Measurements from ENCODE around the gene FAM184B. TPM values are rescaled to one million over a fixed set of nuclear protein-coding genes. Genes with fewer than 3 reads are reported as not detected.

Gene FAM184B
- total RNA-seq, 1 experiment from 2014 or later, result 0.10 TPM

DNA sequence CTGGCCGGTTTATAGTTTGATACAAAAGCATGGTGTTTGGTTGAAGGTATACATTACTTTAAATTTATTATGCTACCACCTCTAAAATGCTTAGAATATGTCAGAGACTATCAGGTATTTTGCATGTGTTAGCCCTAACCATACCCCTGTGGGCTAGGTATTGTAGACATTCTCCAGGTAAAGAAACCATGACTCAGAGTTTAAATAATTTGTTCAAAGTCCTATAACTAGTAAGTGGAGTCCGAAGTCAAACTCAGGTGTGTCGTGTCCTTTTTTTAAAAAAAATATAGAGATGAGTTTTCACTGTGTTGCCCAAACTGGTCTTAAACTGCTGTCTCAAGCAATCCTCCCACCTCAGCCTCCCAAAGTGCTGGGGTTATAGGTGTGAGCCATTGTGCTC lies 192.1 kb downstream of the FAM184B start:
- DNase-seq, result no peak
- H3K9me3 ChIP-seq, result no peaks in the 10 kb centered on the region
- no peaks in the 10 kb centered on the region for H3K27me3 ChIP-seq
- peaks cover 2% of the 10 kb centered on the region for H3K36me3 ChIP-seq
- H3K4me3 ChIP-seq, result no peak overlapping the region

DNA sequence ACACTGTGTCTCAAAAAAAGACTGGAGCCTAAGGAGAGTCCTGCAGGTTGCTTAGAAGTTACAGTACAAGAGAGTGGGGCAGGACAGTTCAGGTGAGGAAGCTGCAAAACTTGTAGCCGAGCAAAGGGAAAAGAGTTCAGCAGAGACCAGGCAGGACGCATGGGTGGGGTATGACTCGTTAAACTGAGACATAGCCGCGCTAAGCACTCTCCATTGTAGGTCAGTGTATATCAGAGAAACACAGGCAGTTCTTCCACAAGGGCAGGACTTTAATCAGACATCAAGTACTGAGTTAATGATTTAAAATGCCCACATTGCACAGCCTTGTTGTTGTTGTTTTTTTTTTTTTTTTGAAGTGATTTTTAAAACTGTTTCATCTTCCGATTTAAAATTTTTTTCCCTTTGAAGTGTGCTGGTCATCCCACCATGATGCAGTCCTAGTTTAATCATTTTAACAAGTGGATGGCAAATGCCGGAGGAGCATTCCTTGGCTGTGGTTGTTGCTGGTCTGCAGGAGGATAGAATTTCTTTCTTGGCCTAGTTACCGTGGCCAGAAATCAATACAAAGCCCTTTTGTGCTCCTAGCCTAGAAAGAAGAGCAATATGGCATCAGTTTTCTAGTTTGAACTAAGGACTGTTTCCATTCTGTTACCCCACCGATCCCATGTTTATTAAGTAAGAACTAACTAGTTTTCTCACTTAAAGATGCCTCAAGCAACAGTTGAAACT lies 194.2 kb downstream of the FAM184B start:
- no peak for DNase-seq
- H3K4me3 ChIP-seq, result no peak overlapping the region
- no peaks in the 10 kb centered on the region for H3K27me3 ChIP-seq
- no peaks in the 10 kb centered on the region for H3K9me3 ChIP-seq
- peaks cover 2% of the 10 kb centered on the region for H3K36me3 ChIP-seq

DNA sequence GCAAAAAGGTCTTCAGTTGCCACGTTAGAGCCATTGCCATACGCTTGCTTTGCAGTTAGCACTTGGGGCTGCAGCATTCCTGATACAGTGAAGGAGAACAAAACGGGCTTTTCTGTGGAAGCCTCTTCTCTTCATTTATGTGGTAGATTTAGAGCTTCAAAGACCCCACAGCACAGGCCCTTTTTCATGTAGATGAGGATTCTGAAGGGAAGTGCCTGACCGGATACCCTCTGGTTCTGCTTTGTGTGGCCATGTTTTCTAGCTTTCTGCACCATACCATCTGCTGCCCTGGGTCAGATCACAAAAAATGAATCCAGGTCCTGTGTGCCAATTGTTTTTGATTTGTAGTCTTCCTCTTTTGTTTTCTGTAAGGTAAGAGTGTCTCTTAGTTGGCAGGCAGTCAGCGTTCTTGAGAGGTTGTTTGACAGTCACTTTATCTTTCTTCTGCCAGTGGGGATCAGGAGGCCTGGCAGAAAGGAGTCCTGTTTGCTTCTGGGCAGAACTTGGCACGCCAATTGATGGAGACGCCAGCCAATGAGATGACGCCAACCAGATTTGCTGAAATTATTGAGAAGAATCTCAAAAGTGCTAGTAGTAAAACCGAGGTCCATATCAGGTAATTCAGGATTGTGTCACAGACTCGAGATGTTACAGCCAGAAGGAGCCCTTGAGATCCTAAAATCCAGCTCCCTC lies 196.8 kb downstream of the FAM184B start:
- Histone ChIP-seq H3K27me3 (no peaks in the 10 kb centered on the region), H3K9me3 (no peaks in the 10 kb centered on the region), H3K4me3 (no peak overlapping the region), H3K36me3 (peaks cover 15% of the 10 kb centered on the region)
- no peak for DNase-seq

DNA sequence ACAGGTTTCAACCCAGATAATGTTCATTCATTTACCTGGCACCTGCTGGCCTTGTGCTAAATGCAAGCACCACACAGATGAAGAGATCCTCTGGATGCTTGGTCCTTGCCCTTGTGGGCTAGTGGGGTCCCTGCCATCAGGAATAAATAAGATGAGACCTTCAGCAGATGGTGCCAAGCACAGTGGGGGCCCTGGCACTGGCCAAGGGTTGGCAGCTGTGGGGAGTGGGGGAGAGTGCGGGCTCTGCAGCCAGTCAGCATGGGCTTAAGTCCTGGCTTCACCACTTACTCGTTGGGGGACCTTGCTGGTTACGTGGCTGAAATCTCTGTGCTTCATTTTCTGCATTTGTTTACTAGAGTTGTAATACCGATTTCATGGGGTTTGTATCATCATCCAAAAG lies 197.5 kb downstream of the FAM184B start:
- Histone ChIP-seq H3K4me3 (no peak overlapping the region), H3K36me3 (peaks cover 13% of the 10 kb centered on the region), H3K9me3 (no peaks in the 10 kb centered on the region), H3K27me3 (no peaks in the 10 kb centered on the region)
- no peak for DNase-seq

DNA sequence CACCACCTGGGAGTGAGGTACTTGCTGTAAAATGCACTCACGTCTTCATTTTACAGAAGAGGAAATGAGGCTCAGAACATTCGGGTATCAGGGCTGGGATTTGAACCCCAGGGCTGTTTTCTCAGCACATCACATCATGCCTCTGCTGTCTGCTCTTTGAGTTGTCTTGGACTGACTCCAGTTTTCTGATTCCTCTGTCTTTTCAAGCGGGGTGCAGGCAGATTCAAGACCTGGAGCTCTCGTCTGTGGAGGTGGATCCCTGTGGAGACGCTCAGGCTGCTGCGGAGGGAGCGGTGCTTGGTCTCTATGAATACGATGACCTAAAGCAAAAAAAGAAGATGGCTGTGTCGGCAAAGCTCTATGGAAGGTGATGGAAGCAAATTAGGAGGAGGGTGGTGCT lies 198.1 kb downstream of the FAM184B start:
- Histone ChIP-seq H3K36me3 (peaks cover 13% of the 10 kb centered on the region), H3K4me3 (no peak overlapping the region), H3K27me3 (no peaks in the 10 kb centered on the region), H3K9me3 (no peaks in the 10 kb centered on the region)
- DNase-seq, result no peak

DNA sequence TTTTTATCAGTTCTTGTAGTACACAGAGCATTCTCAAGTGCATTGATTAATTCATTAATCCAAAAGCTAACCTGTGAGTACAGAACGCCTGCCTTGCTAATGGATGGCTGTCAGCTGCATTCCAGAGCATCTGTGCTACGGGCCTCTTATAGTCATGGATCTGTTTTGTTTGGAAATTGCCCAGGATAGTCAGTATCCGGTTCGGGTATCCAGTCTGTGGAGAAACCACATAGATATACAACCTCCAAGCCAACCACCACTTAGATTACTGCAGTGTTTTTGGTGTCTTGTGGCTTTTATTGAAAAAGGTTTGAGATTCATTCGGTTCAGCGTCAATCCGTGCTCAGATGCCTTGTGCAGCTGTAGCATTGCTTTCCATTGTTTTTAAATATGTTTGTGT lies 200.5 kb downstream of the FAM184B start:
- Histone ChIP-seq H3K9me3 (no peaks in the 10 kb centered on the region), H3K4me3 (no peak overlapping the region), H3K36me3 (peaks cover 13% of the 10 kb centered on the region), H3K27me3 (no peaks in the 10 kb centered on the region)
- DNase-seq, result no peak

Other genes starting within 250 kb of the FAM184B start
- 83.4 and 102 TPM in 2 replicates for gene LAP3, start 204.4 kb downstream of the FAM184B start, total RNA-seq (2014; rRNA removed; shearing (Covaris generic); ENCODE audit: low replicate concordance)
- gene MED28, start 167.0 kb downstream of the FAM184B start, total RNA-seq (2014; rRNA removed; shearing (Covaris generic); ENCODE audit: low replicate concordance), result 10.3 and 18.1 TPM in 2 replicates
- 10.8 and 17.7 TPM in 2 replicates for gene DCAF16, start 29.1 kb upstream of the FAM184B start, total RNA-seq (2014; rRNA removed; shearing (Covaris generic); ENCODE audit: low replicate concordance)
- 28.2 and 75.4 TPM in 2 replicates for gene NCAPG, start 29.4 kb upstream of the FAM184B start, total RNA-seq (2014; rRNA removed; shearing (Covaris generic); ENCODE audit: low replicate concordance)
- gene LCORL, start 240.1 kb upstream of the FAM184B start, total RNA-seq (2014; rRNA removed; shearing (Covaris generic); ENCODE audit: low replicate concordance), result 5.2 and 6.5 TPM in 2 replicates